Placental pericyte (primary cell): Measurements from ENCODE around the gene SGSH. TPM values are rescaled to one million over a fixed set of nuclear protein-coding genes. Genes with fewer than 3 reads are reported as not detected.

Source experiments
- total RNA-seq: library from RNA; depleted of rRNA; stranded (reverse); fragments of >200 nt; gene quantifications from 2 replicates; pipeline ENCODE4 v1.2.3, GENCODE V29; 2012

SGSH gene
- 10.3 and 40.0 TPM in 2 replicates for total RNA-seq

GRCh38 chr17:80220054-80220735, at the start of gene SGSH, which contains the start of gene SLC26A11:
TSS of gene SGSH (minus strand) at chr17:80220333. CDS start at chr17:80220313, 20 bp downstream.
TSS of gene SLC26A11 (plus strand) at chr17:80220427. CDS start at chr17:80221561, 1,134 bp downstream.

GRCh38 chr17:80260791-80261158, 40.6 kb upstream of the SGSH start, which contains the start of gene RNF213:
TSS of gene RNF213 (plus strand) at chr17:80260852. CDS start at chr17:80263682, 2,830 bp downstream.

GRCh38 chr17:80169784-80170500, 50.2 kb downstream of the SGSH start, which contains the start of gene CARD14:
TSS of gene CARD14 (plus strand) at chr17:80170030. CDS start at chr17:80181439, 11,409 bp downstream.

Other genes with a start within 250 kb of the SGSH start
- 38.1 and 46.0 TPM in 2 replicates for gene TBC1D16, start 184.5 kb downstream of the SGSH start, total RNA-seq
- 3.0 and 6.3 TPM in 2 replicates for gene CCDC40, start 183.7 kb downstream of the SGSH start, total RNA-seq
- gene GAA, start 118.8 kb downstream of the SGSH start, total RNA-seq, result 12.3 and 54.7 TPM in 2 replicates
- 114 and 178 TPM in 2 replicates for gene EIF4A3, start 73.2 kb downstream of the SGSH start, total RNA-seq
- gene CARD14, start 50.3 kb downstream of the SGSH start, total RNA-seq, result 0.43 and 0.44 TPM in 2 replicates
- 12.9 and 17.5 TPM in 2 replicates for gene SLC26A11, start 94 bp upstream of the SGSH start, total RNA-seq
- gene RNF213, start 40.5 kb upstream of the SGSH start, total RNA-seq, result 103 and 141 TPM in 2 replicates
- gene ENDOV, start 194.8 kb upstream of the SGSH start, total RNA-seq, result 21.6 and 31.1 TPM in 2 replicates